ENCODE results near the gene ZNF555.
"Not testable (repeated sequence)": the region's sequence is repeated elsewhere in the genome, so short reads cannot be mapped to it uniquely, and the experiment has no call there.

Gene ZNF555

GRCh38 chr19:2840794-2841791, at the start of gene ZNF555:
TSS of gene ZNF555 (plus strand) at chr19:2841475. CDS start at chr19:2841573, 98 bp downstream.
- DNase-seq, result peak; percentile 99 to 100 (median 100)
- intact Hi-C loops (cut with DNase I), result no loop called here

GRCh38 chr19:2791876-2792275, 49.4 kb upstream of the ZNF555 start:
- intact Hi-C loops (cut with DNase I), result no loop called here
- no peak for DNase-seq

- intact Hi-C loops (cut with DNase I); DNase-seq: not testable (repeated sequence)
Measured at GRCh38 chr19:2792666-2793065, 48.6 kb upstream of the ZNF555 start.

- intact Hi-C loops (cut with DNase I), result no loop called here
- no peak for DNase-seq
Measured at GRCh38 chr19:2793126-2793525, 48.1 kb upstream of the ZNF555 start.

- intact Hi-C loops (cut with DNase I), result no loop called here
- DNase-seq, result no peak
Measured at GRCh38 chr19:2793577-2793976, 47.7 kb upstream of the ZNF555 start.

GRCh38 chr19:2795827-2796658, 45.2 kb upstream of the ZNF555 start:
- intact Hi-C loops (cut with DNase I), result no loop called here

GRCh38 chr19:2796659-2797266, 44.5 kb upstream of the ZNF555 start:
- intact Hi-C loops (cut with DNase I), result no loop called here
- DNase-seq, result peak in 4 of 42 donors; percentile 25 to 46 (median 35)

More at GRCh38 chr19:2795827-2796658, 45.2 kb upstream of the ZNF555 start:
- no peak for DNase-seq

GRCh38 chr19:2797280-2797679, 44.0 kb upstream of the ZNF555 start:
- peak in 1 of 42 donors; percentile 17 for DNase-seq
- intact Hi-C loops (cut with DNase I), result no loop called here

GRCh38 chr19:2798158-2798685, 43.1 kb upstream of the ZNF555 start:
- DNase-seq, result no peak
- intact Hi-C loops (cut with DNase I), result no loop called here

GRCh38 chr19:2798733-2799132, 42.5 kb upstream of the ZNF555 start:
- intact Hi-C loops (cut with DNase I), result no loop called here
- DNase-seq, result peak in 1 of 42 donors; percentile 58

- intact Hi-C loops (cut with DNase I), result no loop called here
Measured at GRCh38 chr19:2799273-2800020, 41.8 kb upstream of the ZNF555 start.

GRCh38 chr19:2800506-2800905, 40.8 kb upstream of the ZNF555 start:
- DNase-seq, result no peak
- intact Hi-C loops (cut with DNase I), result no loop called here

More at GRCh38 chr19:2799273-2800020, 41.8 kb upstream of the ZNF555 start:
- no peak for DNase-seq

GRCh38 chr19:2802826-2803225, 38.4 kb upstream of the ZNF555 start:
- intact Hi-C loops (cut with DNase I), result no loop called here
- DNase-seq, result no peak

- no peak for DNase-seq
- intact Hi-C loops (cut with DNase I), result no loop called here
Measured at GRCh38 chr19:2803486-2804155, 37.7 kb upstream of the ZNF555 start.

- intact Hi-C loops (cut with DNase I), result no loop called here
Measured at GRCh38 chr19:2804156-2805004, 36.9 kb upstream of the ZNF555 start.

GRCh38 chr19:2805261-2805900, 35.9 kb upstream of the ZNF555 start:
- intact Hi-C loops (cut with DNase I), result no loop called here
- DNase-seq, result no peak

More at GRCh38 chr19:2804156-2805004, 36.9 kb upstream of the ZNF555 start:
- no peak for DNase-seq

Measured in head of caudate nucleus (tissue), 42 donors.